Right lobe of liver (tissue), 4 donors: ENCODE data around the gene TRH.

ENCODE experiments used
- POLR2A ChIP-seq: fragments of 450-650 bp; IDR thresholded peaks from one replicate; pipeline ENCODE4 v1.6.1; 2017; ENCODE audit warnings: antibody characterized with exemption, mild to moderate bottlenecking
- TF ChIP-seq, protein P1 (sequence below), 4 donors: fragments of 200-600 bp in 3 of 4; fragments of 450-650 bp in 1 of 4; IDR thresholded peaks; one replicate each; pipeline versions ENCODE4 v1.5.1 to v1.8.0; 2016 to 2022; ENCODE audit warnings: antibody characterized with exemption in 4 of 4, mild to moderate bottlenecking in 2 of 4
- donor health status: DM: no; HTN: no; CAD: no.
- donor health status: DM: no; HTN: no; CAD: no.
- donor health status: DM: no; HTN: yes; CAD: no.

GRCh38 chr3:129944709-129945108, 29.8 kb upstream of the TRH start:
- TF ChIP-seq, protein P1, sequence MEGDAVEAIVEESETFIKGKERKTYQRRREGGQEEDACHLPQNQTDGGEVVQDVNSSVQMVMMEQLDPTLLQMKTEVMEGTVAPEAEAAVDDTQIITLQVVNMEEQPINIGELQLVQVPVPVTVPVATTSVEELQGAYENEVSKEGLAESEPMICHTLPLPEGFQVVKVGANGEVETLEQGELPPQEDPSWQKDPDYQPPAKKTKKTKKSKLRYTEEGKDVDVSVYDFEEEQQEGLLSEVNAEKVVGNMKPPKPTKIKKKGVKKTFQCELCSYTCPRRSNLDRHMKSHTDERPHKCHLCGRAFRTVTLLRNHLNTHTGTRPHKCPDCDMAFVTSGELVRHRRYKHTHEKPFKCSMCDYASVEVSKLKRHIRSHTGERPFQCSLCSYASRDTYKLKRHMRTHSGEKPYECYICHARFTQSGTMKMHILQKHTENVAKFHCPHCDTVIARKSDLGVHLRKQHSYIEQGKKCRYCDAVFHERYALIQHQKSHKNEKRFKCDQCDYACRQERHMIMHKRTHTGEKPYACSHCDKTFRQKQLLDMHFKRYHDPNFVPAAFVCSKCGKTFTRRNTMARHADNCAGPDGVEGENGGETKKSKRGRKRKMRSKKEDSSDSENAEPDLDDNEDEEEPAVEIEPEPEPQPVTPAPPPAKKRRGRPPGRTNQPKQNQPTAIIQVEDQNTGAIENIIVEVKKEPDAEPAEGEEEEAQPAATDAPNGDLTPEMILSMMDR (IDR thresholded peaks at IDR 0.05) = no peak
- TF ChIP-seq POLR2A = no peak
